MM.1S (cell line): ENCODE measurements around the gene P2RY6.

Experiments
- CTCF ChIP-seq: fragments of 300-600 bp; sonication (generic); IDR thresholded peaks from 2 replicates; pipeline ENCODE4 v1.5.1; 2016; ENCODE audit warnings: antibody characterized with exemption, low read length, mixed read lengths
- EZH2 ChIP-seq: fragments of 300-600 bp; sonication (generic); optimal IDR thresholded peaks from 2 replicates; pipeline ENCODE3; 2017; ENCODE audit warnings: low read depth, mild to moderate bottlenecking, antibody characterized with exemption, low read length, mixed read lengths
- EZH2phosphoT487 ChIP-seq: fragments of 300-600 bp; sonication (generic); IDR thresholded peaks from 2 replicates; pipeline ENCODE4 v1.6.1; 2018; ENCODE audit warnings: antibody characterized with exemption, low read length

- TF ChIP-seq CTCF, result peak; percentile 9; the same call in 1 of the 2 replicates
- no peak for TF ChIP-seq EZH2phosphoT487
- TF ChIP-seq EZH2, result no peak
These were observed 1.9 kb upstream of the P2RY6 start for GRCh38 chr11:73270016-73270854.
